ENCODE results near the gene SLC25A25. TPM values are rescaled to one million over a fixed set of nuclear protein-coding genes. Genes with fewer than 3 reads are reported as not detected.
"Not testable (repeated sequence)": the region's sequence is repeated elsewhere in the genome, so short reads cannot be mapped to it uniquely, and the experiment has no call there.

SLC25A25 gene
- total RNA-seq, 2 experiments from 2014 or later: 16.9 to 17.7 TPM

DNA sequence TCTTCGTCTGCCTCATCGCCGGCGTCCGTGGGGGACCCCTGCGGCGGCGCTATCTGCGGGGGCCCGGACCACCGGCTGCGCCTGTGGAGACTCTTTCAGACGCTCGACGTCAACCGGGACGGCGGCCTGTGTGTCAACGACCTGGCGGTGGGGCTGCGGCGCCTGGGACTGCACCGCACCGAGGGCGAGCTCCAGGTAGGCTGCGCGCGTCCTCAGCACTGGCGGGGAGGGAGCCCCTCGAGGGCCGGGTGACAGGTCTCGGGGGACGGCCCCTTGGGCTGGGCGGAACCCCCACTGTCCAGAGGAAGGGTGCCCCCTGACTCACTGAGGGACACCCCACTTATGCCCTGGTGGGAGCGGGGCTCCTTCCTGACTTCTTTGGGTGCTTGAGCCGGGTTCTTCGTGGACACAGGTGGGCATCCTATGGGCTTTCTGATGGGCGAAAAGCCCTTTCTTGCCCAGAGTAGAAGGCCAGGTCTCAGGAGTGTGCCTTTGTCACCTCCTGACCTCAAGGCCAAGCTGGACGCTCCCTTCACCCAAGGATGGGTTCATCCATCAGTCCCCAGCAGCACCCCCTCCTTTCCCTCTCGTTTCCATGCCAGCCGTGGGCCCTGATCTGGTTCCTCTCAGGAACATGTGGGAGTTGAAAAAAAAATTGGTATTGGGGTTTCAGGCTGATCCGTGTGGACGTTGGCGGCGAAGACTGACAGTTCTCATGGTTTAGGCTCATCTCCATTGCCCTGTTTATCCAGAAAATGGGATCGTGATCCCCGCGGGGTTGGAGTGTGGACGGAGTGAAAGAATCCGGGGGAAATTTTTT lies 564 bp downstream of the SLC25A25 start:
- Mint-ChIP-seq H3K4me1 (ENCODE audit: low read depth) (peaks cover 49% of the 10 kb centered on the region), H3K4me3 (peak overlapping the region; percentile 93), H3K27ac (peak overlapping the region; percentile 84), H3K27me3 (no peaks in the 10 kb centered on the region), H3K36me3 (ENCODE audit: low read depth) (peaks cover 6% of the 10 kb centered on the region), H3K9me3 (no peaks in the 10 kb centered on the region)
- H3K27ac ChIP-seq (ENCODE audit: low read depth in 1 of 2, low read length in 2 of 2): peak overlapping the region; percentile 34 to 40
- no peaks in the 10 kb centered on the region for H3K27me3 ChIP-seq (ENCODE audit: control insufficient read depth in 1 of 2, insufficient read depth in 2 of 2, low read length in 2 of 2)
- peaks cover 1% of the 10 kb centered on the region for H3K36me3 ChIP-seq (ENCODE audit: insufficient read depth, low read length)
- peaks cover 82% of the 10 kb centered on the region for H3K4me1 ChIP-seq (ENCODE audit: insufficient read depth, low read length)
- TF ChIP-seq, protein P1, sequence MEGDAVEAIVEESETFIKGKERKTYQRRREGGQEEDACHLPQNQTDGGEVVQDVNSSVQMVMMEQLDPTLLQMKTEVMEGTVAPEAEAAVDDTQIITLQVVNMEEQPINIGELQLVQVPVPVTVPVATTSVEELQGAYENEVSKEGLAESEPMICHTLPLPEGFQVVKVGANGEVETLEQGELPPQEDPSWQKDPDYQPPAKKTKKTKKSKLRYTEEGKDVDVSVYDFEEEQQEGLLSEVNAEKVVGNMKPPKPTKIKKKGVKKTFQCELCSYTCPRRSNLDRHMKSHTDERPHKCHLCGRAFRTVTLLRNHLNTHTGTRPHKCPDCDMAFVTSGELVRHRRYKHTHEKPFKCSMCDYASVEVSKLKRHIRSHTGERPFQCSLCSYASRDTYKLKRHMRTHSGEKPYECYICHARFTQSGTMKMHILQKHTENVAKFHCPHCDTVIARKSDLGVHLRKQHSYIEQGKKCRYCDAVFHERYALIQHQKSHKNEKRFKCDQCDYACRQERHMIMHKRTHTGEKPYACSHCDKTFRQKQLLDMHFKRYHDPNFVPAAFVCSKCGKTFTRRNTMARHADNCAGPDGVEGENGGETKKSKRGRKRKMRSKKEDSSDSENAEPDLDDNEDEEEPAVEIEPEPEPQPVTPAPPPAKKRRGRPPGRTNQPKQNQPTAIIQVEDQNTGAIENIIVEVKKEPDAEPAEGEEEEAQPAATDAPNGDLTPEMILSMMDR (IDR thresholded peaks at IDR 0.05): no peak
- ChIA-PET CTCF (interaction anchor here (1.0 to 1.7 kb wide), 5 partner anchors 49 to 126 kb away, joined by 3 to 8 read pairs (median 3); no protein-coding TSS in a partner anchor), POLR2A (interaction anchor here (0.6 to 4.6 kb wide), 20 partner anchors 10 to 489 kb away, joined by 3 to 39 read pairs (median 8); partner anchors contain the start of genes DPM2 and ST6GALNAC4)
- ATAC-seq (ENCODE audit: poor library complexity) (no peak), DNase-seq (peak in 10 of 14 experiments; percentile 20 to 78 (median 40))
- peak overlapping the region; percentile 90 for H3K4me3 ChIP-seq (ENCODE audit: low read length)
- H3K9me3 ChIP-seq (ENCODE audit: control insufficient read depth in 1 of 2, insufficient read depth in 1 of 2, low read length in 2 of 2): no peaks in the 10 kb centered on the region
- intact Hi-C loops (cut with DNase I, micrococcal nuclease): loop anchor here in 1 of 2 experiments (2.0 to 5.0 kb wide), 2 partner anchors 14 to 351 kb away; partner anchors contain the start of genes PTRH1 and TTC16

DNA sequence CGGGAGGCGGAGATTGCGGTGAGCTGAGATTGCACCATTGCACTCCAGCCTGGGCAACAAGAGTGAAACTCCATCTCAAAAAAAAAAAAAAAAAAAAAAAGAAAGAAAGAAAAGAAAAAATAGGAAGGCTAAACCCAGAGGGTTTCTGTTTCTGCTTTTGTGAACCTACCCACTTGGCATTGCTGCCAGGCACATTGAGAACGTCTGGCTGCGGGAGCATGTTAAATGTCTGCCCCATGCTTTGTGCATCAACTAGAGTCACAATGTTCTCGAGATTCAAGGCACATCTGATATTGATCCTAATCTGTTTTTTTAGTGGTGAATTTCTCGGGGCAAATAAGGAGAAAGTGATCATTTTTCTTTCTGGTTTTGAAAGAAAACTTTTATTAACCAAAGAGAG lies 2.8 kb downstream of the SLC25A25 start:
- intact Hi-C loops (cut with DNase I, micrococcal nuclease): no loop called here
- Mint-ChIP-seq H3K27me3 (no peaks in the 10 kb centered on the region), H3K36me3 (ENCODE audit: low read depth) (peaks cover 6% of the 10 kb centered on the region), H3K9me3 (no peaks in the 10 kb centered on the region), H3K4me1 (ENCODE audit: low read depth) (peaks cover 41% of the 10 kb centered on the region), H3K27ac (peak overlapping the region; percentile 84), H3K4me3 (peak overlapping the region; percentile 82)
- POLR2A ChIA-PET: interaction anchor here (0.6 to 4.2 kb wide), 5 partner anchors 21 to 116 kb away, joined by 3 to 35 read pairs (median 7); no protein-coding TSS in a partner anchor
- Histone ChIP-seq H3K27ac (ENCODE audit: low read depth in 1 of 2, low read length in 2 of 2) (peak overlapping the region; percentile 65 to 71), H3K4me1 (ENCODE audit: insufficient read depth, low read length) (peaks cover 81% of the 10 kb centered on the region), H3K27me3 (ENCODE audit: control insufficient read depth in 1 of 2, insufficient read depth in 2 of 2, low read length in 2 of 2) (no peaks in the 10 kb centered on the region), H3K36me3 (ENCODE audit: insufficient read depth, low read length) (no peaks in the 10 kb centered on the region), H3K4me3 (ENCODE audit: low read length) (peak overlapping the region; percentile 9), H3K9me3 (ENCODE audit: control insufficient read depth in 1 of 2, insufficient read depth in 1 of 2, low read length in 2 of 2) (no peaks in the 10 kb centered on the region)
- TF ChIP-seq, protein P1 (IDR thresholded peaks at IDR 0.05): no peak
- no peak for DNase-seq
- CTCF ChIA-PET: interaction anchor here (0.6 kb wide), 1 partner anchor 17 kb away, joined by 3 read pairs; no protein-coding TSS in a partner anchor
- no peak for ATAC-seq (ENCODE audit: poor library complexity)

DNA sequence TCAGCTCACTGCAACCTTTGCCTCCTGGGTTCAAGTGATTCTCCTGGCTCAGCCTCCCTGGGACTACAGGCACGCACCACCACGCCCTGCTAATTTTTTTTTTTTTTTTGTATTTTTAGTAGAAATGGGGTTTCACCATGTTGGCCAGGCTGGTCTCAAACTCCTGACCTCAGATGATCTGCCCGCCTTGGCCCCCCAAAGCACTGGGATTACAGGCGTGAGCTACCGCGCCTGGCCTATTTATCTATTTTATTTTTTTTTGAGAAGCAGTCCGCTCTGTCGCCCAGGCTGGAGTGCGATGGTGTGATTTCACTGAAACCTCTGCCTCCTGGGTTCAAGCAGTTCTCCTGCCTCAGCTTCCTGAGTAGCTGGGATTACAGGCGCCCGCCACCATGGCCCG lies 3.4 kb downstream of the SLC25A25 start:
- Mint-ChIP-seq H3K4me1 (ENCODE audit: low read depth) (peaks cover 36% of the 10 kb centered on the region), H3K4me3 (peak overlapping the region; percentile 88), H3K27ac (peak overlapping the region; percentile 88)
- Histone ChIP-seq H3K4me3 (ENCODE audit: low read length) (peak overlapping the region; percentile 52), H3K27ac (ENCODE audit: low read depth in 1 of 2, low read length in 2 of 2) (peak overlapping the region; percentile 65 to 71), H3K4me1 (ENCODE audit: insufficient read depth, low read length) (peaks cover 78% of the 10 kb centered on the region)
- intact Hi-C loops (cut with DNase I, micrococcal nuclease); H3K36me3 Mint-ChIP-seq (ENCODE audit: low read depth); H3K27me3 ChIP-seq (ENCODE audit: control insufficient read depth in 1 of 2, insufficient read depth in 2 of 2, low read length in 2 of 2); H3K36me3 ChIP-seq (ENCODE audit: insufficient read depth, low read length); H3K27me3 Mint-ChIP-seq; H3K9me3 Mint-ChIP-seq; ATAC-seq (ENCODE audit: poor library complexity); DNase-seq; H3K9me3 ChIP-seq (ENCODE audit: control insufficient read depth in 1 of 2, insufficient read depth in 1 of 2, low read length in 2 of 2): not testable (repeated sequence)
- ChIA-PET CTCF (interaction anchor here (0.6 to 1.6 kb wide), 2 partner anchors 46 to 137 kb away, joined by 3 to 8 read pairs; no protein-coding TSS in a partner anchor), POLR2A (interaction anchor here (0.6 to 4.2 kb wide), 17 partner anchors 9 to 117 kb away, joined by 3 to 35 read pairs (median 6); partner anchors contain the start of gene EEIG1)
